ENCODE measurements around the gene C1orf210. TPM values are rescaled to one million over a fixed set of nuclear protein-coding genes. Genes with fewer than 3 reads are reported as not detected.

The C1orf210 gene
- total RNA-seq (2012; rRNA removed) (not detected in 2 replicates), polyA plus RNA-seq (2012; rRNA removed) (not detected in 2 replicates), Bru-seq, nascent RNA (percentile 14 among the genes with signal in this experiment), BruChase-seq, experiment 1, labeled RNA remaining after a 6-hour chase (percentile 13 among the genes with signal in this experiment), BruChase-seq, experiment 2, labeled RNA remaining after a 2-hour chase (percentile 13 among the genes with signal in this experiment)
- polyA plus RNA-seq (2012; cell fraction: cytosol; rRNA removed): 0.05 TPM in 1 of 2 replicates, not detected in the other
- polyA plus RNA-seq (2012; cell fraction: nucleus; rRNA removed; ENCODE audit: low replicate concordance): not detected in 2 replicates
- long read RNA-seq: 0 reads

- no peak within 1 kb of the TSS for H3K9ac ChIP-seq (ENCODE audit: low read depth, low read length)
- H2AFZ ChIP-seq (replicated peaks; ENCODE audit: low read length, poor library complexity): peak within 1 kb of the TSS; percentile 29
- no peak within 1 kb of the TSS for H4K91ac ChIP-seq (ENCODE audit: insufficient read depth, low read depth, low read length)
- H3K23ac ChIP-seq (ENCODE audit: low read depth, low read length): no peak within 1 kb of the TSS
- dilution Hi-C loops (cut with HindIII; ENCODE audit: low sequenced_read_pairs, unreplicated experiment) (no loop called here), intact Hi-C loops (cut with micrococcal nuclease) (no loop called here), in situ Hi-C loops (cut with MboI; ENCODE audit: low sequenced_read_pairs) (no loop called here)
- no peak within 1 kb of the TSS for H2BK5ac ChIP-seq (ENCODE audit: low read depth, low read length, poor library complexity, severe bottlenecking)
- TF ChIP-seq RFX5 (IDR thresholded peaks at IDR 0.05; ENCODE audit: low read depth, low read length) (no peak), CHD1 (IDR thresholded peaks at IDR 0.05; ENCODE audit: low read depth, low read length) (no peak), RCOR1 (IDR thresholded peaks at IDR 0.05; ENCODE audit: insufficient replicate concordance, low read length) (no peak), FOS (IDR thresholded peaks at IDR 0.05; ENCODE audit: low read depth, low read length) (no peak), MAFK (IDR thresholded peaks at IDR 0.05; ENCODE audit: low read depth, low read length) (no peak), SMC3 (IDR thresholded peaks at IDR 0.05; ENCODE audit: low read depth, low read length) (no peak), ELK1 (IDR thresholded peaks at IDR 0.05; ENCODE audit: borderline replicate concordance, low read depth, low read length) (no peak)
- H3K4me1 ChIP-seq (ENCODE audit: control insufficient read depth, insufficient read depth, low read length): no peaks in the 10 kb centered on the region
- H3K56ac ChIP-seq (ENCODE audit: extremely low read depth, insufficient read depth, low read length): no peak within 1 kb of the TSS
- H3K9me1 ChIP-seq (ENCODE audit: insufficient read depth, low read length): no peaks in the 10 kb centered on the region
- no peaks in the 10 kb centered on the region for H3K79me1 ChIP-seq (ENCODE audit: low read depth in 1 of 2, low read length in 2 of 2)
- no peak within 1 kb of the TSS for H3K14ac ChIP-seq (replicated peaks; ENCODE audit: low read depth, low read length)
- H2AK5ac ChIP-seq (ENCODE audit: low read depth, low read length): no peak within 1 kb of the TSS
- ATAC-seq (ENCODE audit: low read depth) (no peak), DNase-seq (no peak)
- H4K20me1 ChIP-seq (ENCODE audit: insufficient read depth, low read length): no peaks in the 10 kb centered on the region
- H2AK9ac ChIP-seq (replicated peaks; ENCODE audit: low read depth, low read length, poor library complexity): peak within 1 kb of the TSS; percentile 42
- H3K4me2 ChIP-seq (ENCODE audit: low read depth, low read length): no peak within 1 kb of the TSS
- no peaks in the 10 kb centered on the region for H3K9me3 ChIP-seq (ENCODE audit: control insufficient read depth, insufficient read depth, low read length)
- peaks cover 31% of the 10 kb centered on the region for H3K27me3 ChIP-seq (ENCODE audit: control insufficient read depth, insufficient read depth, low read length)
- ChIA-PET POLR2A (ENCODE audit: unreplicated experiment) (no interaction called here), CTCF (no interaction called here)
- no peak within 1 kb of the TSS for H3K27ac ChIP-seq (ENCODE audit: insufficient read depth, low read length)
- H3K18ac ChIP-seq (ENCODE audit: low read depth, low read length): no peak within 1 kb of the TSS
- BruUV-seq (replicated peaks): no TSS peak
- no peak within 1 kb of the TSS for H2BK15ac ChIP-seq (ENCODE audit: low read depth, low read length)
- H2BK20ac ChIP-seq (ENCODE audit: low read depth, low read length): no peak within 1 kb of the TSS
- no peaks in the 10 kb centered on the region for H3K36me3 ChIP-seq (ENCODE audit: control insufficient read depth, insufficient read depth, low read length)
- WGBS, 2 experiments (ENCODE audit: extremely low coverage in 2 of 2, insufficient read length in 1 of 2): 23% methylated on average over 2 of the region's 19 CpGs; no CpG with 5 or more reads in 1 of the 2 experiments
- H3K4ac ChIP-seq (ENCODE audit: low read depth, low read length): no peak within 1 kb of the TSS
- H4K5ac ChIP-seq (ENCODE audit: low read depth, low read length): no peak within 1 kb of the TSS
- H3K4me3 ChIP-seq (ENCODE audit: insufficient read depth, low read depth, low read length): no peak within 1 kb of the TSS
- H2BK120ac ChIP-seq (ENCODE audit: low read depth, low read length): no peak within 1 kb of the TSS
- H4K8ac ChIP-seq (ENCODE audit: low read depth in 2 of 2, low read length in 2 of 2): no peak within 1 kb of the TSS
These were observed at the start of gene C1orf210 for GRCh38 chr1:43285269-43285990. Gene C1orf210 (minus strand): TSS chr1:43285581. CDS start chr1:43283270, 2,311 bp downstream.
